Stimulated activated CD4-positive, alpha-beta T cell treated with anti-CD3 and anti-CD28 coated beads, TNF-alpha, amount 100 ng/mL, for 48 hours (primary cell): ENCODE data around the gene ATP5PO.

Experiments used
- DNase-seq, 3 donors: peaks; one replicate each; pipeline ENCODE4 v3.0.0-alpha.2; 2020; ENCODE audit warnings: low read depth in 3 of 3

ATP5PO gene

GRCh38 chr21:33915368-33916199, at the start of gene ATP5PO:
Gene ATP5PO (minus strand): TSS chr21:33915804. CDS start chr21:33915763, 41 bp downstream.
- DNase-seq = peak; percentile 93 to 96 (median 93)

GRCh38 chr21:33964706-33965325, 49.2 kb upstream of the ATP5PO start:
- DNase-seq = no peak

- DNase-seq = no peak
These were observed 48.4 kb upstream of the ATP5PO start for GRCh38 chr21:33963848-33964555.

- no peak for DNase-seq
These were observed 46.7 kb upstream of the ATP5PO start for GRCh38 chr21:33962290-33962689.

- no peak for DNase-seq
These were observed 45.5 kb upstream of the ATP5PO start for GRCh38 chr21:33961061-33961460.

- no peak for DNase-seq
These were observed 44.1 kb upstream of the ATP5PO start for GRCh38 chr21:33959680-33960079.

GRCh38 chr21:33954395-33954794, 38.8 kb upstream of the ATP5PO start:
- DNase-seq = no peak

GRCh38 chr21:33951276-33952178, 35.9 kb upstream of the ATP5PO start:
- DNase-seq = no peak

- no peak for DNase-seq
These were observed 35.0 kb upstream of the ATP5PO start for GRCh38 chr21:33950431-33951079.

GRCh38 chr21:33949516-33950430, 34.2 kb upstream of the ATP5PO start:
- DNase-seq = peak in 2 of 3 donors; percentile 39 to 50

- DNase-seq = no peak
These were observed 33.4 kb upstream of the ATP5PO start for GRCh38 chr21:33948951-33949444.

GRCh38 chr21:33948096-33948950, 32.7 kb upstream of the ATP5PO start:
- DNase-seq = peak; percentile 62 to 79 (median 65)

- peak; percentile 74 to 82 (median 74) for DNase-seq
These were observed 32.0 kb upstream of the ATP5PO start for GRCh38 chr21:33947451-33948095.

GRCh38 chr21:33945652-33946270, 30.2 kb upstream of the ATP5PO start:
- DNase-seq = no peak

GRCh38 chr21:33944185-33944763, 28.7 kb upstream of the ATP5PO start:
- no peak for DNase-seq

GRCh38 chr21:33943293-33943692, 27.7 kb upstream of the ATP5PO start:
- DNase-seq = no peak

- DNase-seq = no peak
These were observed 26.8 kb upstream of the ATP5PO start for GRCh38 chr21:33942426-33942825.
